PC-9 (cell line): ENCODE measurements around the gene IRAK4. TPM values are rescaled to one million over a fixed set of nuclear protein-coding genes. Genes with fewer than 3 reads are reported as not detected.

Experiments
- total RNA-seq: library from RNA; stranded (reverse); gene quantifications from 2 replicates; pipeline ENCODE4 v1.2.3, GENCODE V29; 2021

Gene IRAK4
- total RNA-seq, 1 experiment from 2014 or later, result 10.1 TPM

Other genes with a start within 250 kb of the IRAK4 start
- gene ADAMTS20, start 206.7 kb upstream of the IRAK4 start, total RNA-seq, result 1.0 and 1.6 TPM in 2 replicates
- 14.7 and 15.7 TPM in 2 replicates for gene PUS7L, start 161 bp upstream of the IRAK4 start, total RNA-seq
- 54.5 and 85.9 TPM in 2 replicates for gene TWF1, start 47.4 kb downstream of the IRAK4 start, total RNA-seq
- gene TMEM117, start 77.1 kb downstream of the IRAK4 start, total RNA-seq, result 2.0 and 3.2 TPM in 2 replicates